ACC112 (cell line): ENCODE results near the gene TMEM97.

Experiments
- H2AFZ ChIP-seq: fragments of 200-600 bp; sonication (generic); one replicate; pipeline ENCODE4 v1.6.0; 2017; ENCODE audit warnings: antibody characterized with exemption, low read length; ENCODE audit not compliant: unreplicated experiment
- H3K27ac ChIP-seq: fragments of 200-600 bp; sonication (generic); 2 replicates; pipeline ENCODE4 v1.5.1; 2014; ENCODE audit warnings: low read depth, mild to moderate bottlenecking, antibody characterized with exemption, low read length, moderate library complexity
- H3K27me3 ChIP-seq: fragments of 200-600 bp; sonication (generic); 2 replicates; pipeline ENCODE4 v1.6.1; 2014; ENCODE audit warnings: mild to moderate bottlenecking, antibody characterized with exemption, low read length, moderate library complexity, mixed read lengths; ENCODE audit not compliant: insufficient read depth
- H3K36me3 ChIP-seq: fragments of 200-600 bp; sonication (generic); 2 replicates; pipeline ENCODE4 v1.6.1; 2016; ENCODE audit warnings: mild to moderate bottlenecking, antibody characterized with exemption, low read length, moderate library complexity, mixed read lengths; ENCODE audit not compliant: insufficient read depth
- H3K4me1 ChIP-seq: fragments of 200-600 bp; sonication (generic); one replicate; pipeline ENCODE4 v1.6.1; 2016; ENCODE audit warnings: low read length, mixed read lengths; ENCODE audit not compliant: insufficient read depth, unreplicated experiment, control insufficient read depth
- H3K4me3 ChIP-seq: fragments of 200-600 bp; sonication (generic); 2 replicates; pipeline ENCODE4 v1.5.1; 2014; ENCODE audit warnings: mild to moderate bottlenecking, low read depth, low read length
- H3K79me2 ChIP-seq: fragments of 200-600 bp; sonication (generic); one replicate; pipeline ENCODE4 v1.6.0; 2016; ENCODE audit warnings: low read length; ENCODE audit not compliant: control insufficient read depth, unreplicated experiment, insufficient read depth

The TMEM97 gene

GRCh38 chr17:28367641-28368305, 48.8 kb downstream of the TMEM97 start:
- no peak overlapping the region for H3K4me3 ChIP-seq
- no peaks in the 10 kb centered on the region for H3K27me3 ChIP-seq
- H3K79me2 ChIP-seq = no peaks in the 10 kb centered on the region
- no peak overlapping the region for H2AFZ ChIP-seq
- H3K4me1 ChIP-seq = peaks cover 17% of the 10 kb centered on the region
- H3K27ac ChIP-seq = no peak overlapping the region
- H3K36me3 ChIP-seq = no peaks in the 10 kb centered on the region

- Histone ChIP-seq H3K27me3 (no peaks in the 10 kb centered on the region), H3K4me1 (peaks cover 23% of the 10 kb centered on the region), H3K27ac (no peak overlapping the region), H3K4me3 (no peak overlapping the region), H3K79me2 (no peaks in the 10 kb centered on the region), H2AFZ (no peak overlapping the region), H3K36me3 (no peaks in the 10 kb centered on the region)
Observed at GRCh38 chr17:28368306-28368831, 49.4 kb downstream of the TMEM97 start.

GRCh38 chr17:28368915-28369683, 50.1 kb downstream of the TMEM97 start:
- no peak overlapping the region for H3K4me3 ChIP-seq
- no peak overlapping the region for H3K27ac ChIP-seq
- peaks cover 26% of the 10 kb centered on the region for H3K4me1 ChIP-seq
- H2AFZ ChIP-seq = no peak overlapping the region
- no peaks in the 10 kb centered on the region for H3K27me3 ChIP-seq
- no peaks in the 10 kb centered on the region for H3K79me2 ChIP-seq
- no peaks in the 10 kb centered on the region for H3K36me3 ChIP-seq

- Histone ChIP-seq H3K27ac (no peak overlapping the region), H3K4me1 (peaks cover 26% of the 10 kb centered on the region), H2AFZ (no peak overlapping the region), H3K4me3 (no peak overlapping the region), H3K36me3 (no peaks in the 10 kb centered on the region), H3K79me2 (no peaks in the 10 kb centered on the region), H3K27me3 (no peaks in the 10 kb centered on the region)
Observed at GRCh38 chr17:28369684-28370034, 50.7 kb downstream of the TMEM97 start.

GRCh38 chr17:28370035-28370743, 51.2 kb downstream of the TMEM97 start, which contains the start of gene VTN:
TSS of gene VTN (minus strand) at chr17:28370307. CDS start at chr17:28370203, 104 bp downstream.
- H3K4me1 ChIP-seq = peaks cover 26% of the 10 kb centered on the region

GRCh38 chr17:28370744-28371103, 51.7 kb downstream of the TMEM97 start:
- H3K4me1 ChIP-seq = peaks cover 26% of the 10 kb centered on the region
- H3K27ac ChIP-seq = peak overlapping the region; percentile 58
- no peak overlapping the region for H2AFZ ChIP-seq
- H3K36me3 ChIP-seq = no peaks in the 10 kb centered on the region
- H3K79me2 ChIP-seq = no peaks in the 10 kb centered on the region
- H3K4me3 ChIP-seq = peak overlapping the region; percentile 88
- no peaks in the 10 kb centered on the region for H3K27me3 ChIP-seq

More at GRCh38 chr17:28370035-28370743, 51.2 kb downstream of the TMEM97 start, which contains the start of gene VTN:
- peak within 1 kb of the TSS; percentile 88 for H3K4me3 ChIP-seq
- H2AFZ ChIP-seq = no peak within 1 kb of the TSS
- H3K27me3 ChIP-seq = no peaks in the 10 kb centered on the region
- no peaks in the 10 kb centered on the region for H3K36me3 ChIP-seq
- peak within 1 kb of the TSS; percentile 58 for H3K27ac ChIP-seq
- no peaks in the 10 kb centered on the region for H3K79me2 ChIP-seq

GRCh38 chr17:28371245-28372202, 52.5 kb downstream of the TMEM97 start, which contains the start of gene SARM1:
TSS of gene SARM1 (plus strand) at chr17:28371694. CDS start at chr17:28372033, 339 bp downstream.
- Histone ChIP-seq H2AFZ (peak within 1 kb of the TSS; percentile 83), H3K27me3 (no peaks in the 10 kb centered on the region), H3K79me2 (no peaks in the 10 kb centered on the region), H3K36me3 (no peaks in the 10 kb centered on the region), H3K4me3 (peak within 1 kb of the TSS; percentile 88), H3K4me1 (peaks cover 26% of the 10 kb centered on the region), H3K27ac (peak within 1 kb of the TSS; percentile 58)

GRCh38 chr17:28372203-28372944, 53.4 kb downstream of the TMEM97 start:
- Histone ChIP-seq H2AFZ (peak overlapping the region; percentile 83), H3K27ac (peak overlapping the region; percentile 27; the same call in 1 of the 2 replicates), H3K27me3 (no peaks in the 10 kb centered on the region), H3K36me3 (no peaks in the 10 kb centered on the region), H3K4me3 (peak overlapping the region; percentile 88), H3K4me1 (peaks cover 26% of the 10 kb centered on the region), H3K79me2 (no peaks in the 10 kb centered on the region)

GRCh38 chr17:28372945-28373274, 53.9 kb downstream of the TMEM97 start:
- no peaks in the 10 kb centered on the region for H3K27me3 ChIP-seq
- no peaks in the 10 kb centered on the region for H3K79me2 ChIP-seq
- peak overlapping the region; percentile 88 for H3K4me3 ChIP-seq
- peaks cover 26% of the 10 kb centered on the region for H3K4me1 ChIP-seq
- no peak overlapping the region for H3K27ac ChIP-seq
- no peak overlapping the region for H2AFZ ChIP-seq
- H3K36me3 ChIP-seq = no peaks in the 10 kb centered on the region
